ENCODE measurements around the gene CDC27. TPM values are rescaled to one million over a fixed set of nuclear protein-coding genes. Genes with fewer than 3 reads are reported as not detected.
"Not testable (repeated sequence)": the region's sequence is repeated elsewhere in the genome, so short reads cannot be mapped to it uniquely, and the experiment has no call there.

The CDC27 gene
- total RNA-seq, 2 experiments from 2014 or later, result 74.3 to 164 TPM

DNA sequence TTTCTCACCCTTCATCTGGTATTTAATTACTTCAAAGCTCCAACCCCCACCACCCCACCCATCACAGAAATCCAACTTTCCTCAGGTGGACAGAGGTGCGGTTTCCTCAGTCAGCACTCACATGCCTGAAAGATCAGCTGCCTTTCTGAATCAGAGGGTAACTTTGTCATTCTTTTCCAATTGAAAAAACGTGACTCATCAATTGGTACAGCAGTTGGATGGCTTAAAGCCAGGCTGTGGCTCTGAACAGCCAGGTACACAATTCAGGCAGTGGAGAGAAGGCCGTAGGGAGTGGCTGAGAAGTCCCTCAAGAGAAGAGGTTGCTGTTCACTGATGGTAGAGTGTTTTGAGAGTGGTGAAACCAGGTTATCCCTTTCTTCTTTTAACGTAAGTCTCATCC is 118.8 kb downstream of the CDC27 start:
- H2AFZ ChIP-seq (ENCODE audit: low read length); intact Hi-C loops (cut with micrococcal nuclease; ENCODE audit: unreplicated experiment); H3K36me3 ChIP-seq (ENCODE audit: insufficient read depth, low read length); H3K27ac ChIP-seq (ENCODE audit: low read depth, low read length, poor library complexity, severe bottlenecking); H3K4me2 ChIP-seq (ENCODE audit: low read length); BruUV-seq (replicated peaks); H3K9me3 ChIP-seq (ENCODE audit: low read length); POLR2A ChIA-PET; H3K79me2 ChIP-seq (ENCODE audit: insufficient read depth, low read depth, low read length); H3K9me2 ChIP-seq (ENCODE audit: insufficient read depth, low read length); H3K4me3 ChIP-seq (ENCODE audit: low read depth, low read length, poor library complexity, severe bottlenecking); CTCF ChIA-PET (ENCODE audit: unreplicated experiment); DNase-seq (ENCODE audit: low spot score); H4K20me1 ChIP-seq (ENCODE audit: insufficient read depth, low read length): not testable (repeated sequence)
- peaks cover 18% of the 10 kb centered on the region for H3K4me1 ChIP-seq (ENCODE audit: insufficient read depth, low read length, poor library complexity, severe bottlenecking)

Other genes with a start within 250 kb of the CDC27 start
- gene RPRML, start 210.0 kb downstream of the CDC27 start, total RNA-seq (2014; rRNA removed; shearing (Covaris generic)), result 8.8 and 12.8 TPM in 2 replicates
- gene RPRML, start 210.0 kb downstream of the CDC27 start, total RNA-seq (2022), result 0.57 and 1.2 TPM in 2 replicates
- 0.39 and 2.1 TPM in 2 replicates for gene MYL4, start 20.1 kb upstream of the CDC27 start, total RNA-seq (2014; rRNA removed; shearing (Covaris generic))
- gene MYL4, start 20.1 kb upstream of the CDC27 start, total RNA-seq (2022), result 0.67 and 1.3 TPM in 2 replicates
- not detected in 2 replicates for gene ITGB3, start 64.5 kb upstream of the CDC27 start, total RNA-seq (2014; rRNA removed; shearing (Covaris generic))
- 0.17 TPM in 1 of 2 replicates, not detected in the other for gene ITGB3, start 64.5 kb upstream of the CDC27 start, total RNA-seq (2022)
- gene EFCAB13, start 134.7 kb upstream of the CDC27 start, total RNA-seq (2014; rRNA removed; shearing (Covaris generic)), result 4.5 TPM in 2 replicates
- gene EFCAB13, start 134.7 kb upstream of the CDC27 start, total RNA-seq (2022), result 5.3 and 9.1 TPM in 2 replicates

All from OCI-LY7 (cell line).